ENCODE results near the gene TTLL8. TPM values are rescaled to one million over a fixed set of nuclear protein-coding genes. Genes with fewer than 3 reads are reported as not detected.

The TTLL8 gene
- not detected for polyA plus RNA-seq (2013, experiment 1 of 2)
- polyA plus RNA-seq (2013, experiment 2 of 2): not detected

- WGBS: 5% methylated on average over 102 of the region's 102 CpGs
- H3K9me3 ChIP-seq (ENCODE audit: insufficient read depth, low read depth, low read length): no peaks in the 10 kb centered on the region
- H3K36me3 ChIP-seq (ENCODE audit: insufficient read depth, low read length): no peaks in the 10 kb centered on the region
- H3K9ac ChIP-seq (ENCODE audit: low read depth, low read length): peak within 1 kb of the TSS; percentile 31; the same call in 1 of the 2 replicates
- H3K27ac ChIP-seq (ENCODE audit: low read depth, low read length): no peak within 1 kb of the TSS
- peaks cover 23% of the 10 kb centered on the region for H3K27me3 ChIP-seq (ENCODE audit: insufficient read depth, low read length)
- peaks cover 9% of the 10 kb centered on the region; the same call in 1 of the 2 replicates for H3K4me1 ChIP-seq (ENCODE audit: insufficient read depth, low read length)
- peak within 1 kb of the TSS; percentile 59 for H3K4me3 ChIP-seq (ENCODE audit: low read length)
Observed at GRCh38 chr22:50058061-50058905, at the start of gene TTLL8. Gene TTLL8, minus strand, starts transcription at chr22:50058298.

- 89% methylated on average over 9 of the region's 9 CpGs for WGBS
- no peaks in the 10 kb centered on the region for H3K4me1 ChIP-seq (ENCODE audit: insufficient read depth, low read length)
- H3K27ac ChIP-seq (ENCODE audit: low read depth, low read length): no peak overlapping the region
- H3K9ac ChIP-seq (ENCODE audit: low read depth, low read length): no peak overlapping the region
- no peaks in the 10 kb centered on the region for H3K36me3 ChIP-seq (ENCODE audit: insufficient read depth, low read length)
- H3K27me3 ChIP-seq (ENCODE audit: insufficient read depth, low read length): no peaks in the 10 kb centered on the region
- H3K4me3 ChIP-seq (ENCODE audit: low read length): no peak overlapping the region
- no peaks in the 10 kb centered on the region for H3K9me3 ChIP-seq (ENCODE audit: insufficient read depth, low read depth, low read length)
Observed at GRCh38 chr22:50107529-50107928, 49.4 kb upstream of the TTLL8 start.

- H3K27me3 ChIP-seq (ENCODE audit: insufficient read depth, low read length): no peaks in the 10 kb centered on the region
- 89% methylated on average over 9 of the region's 9 CpGs for WGBS
- H3K4me3 ChIP-seq (ENCODE audit: low read length): no peak overlapping the region
- no peaks in the 10 kb centered on the region for H3K36me3 ChIP-seq (ENCODE audit: insufficient read depth, low read length)
- H3K4me1 ChIP-seq (ENCODE audit: insufficient read depth, low read length): no peaks in the 10 kb centered on the region
- no peak overlapping the region for H3K27ac ChIP-seq (ENCODE audit: low read depth, low read length)
- H3K9me3 ChIP-seq (ENCODE audit: insufficient read depth, low read depth, low read length): no peaks in the 10 kb centered on the region
- no peak overlapping the region for H3K9ac ChIP-seq (ENCODE audit: low read depth, low read length)
Observed at GRCh38 chr22:50105208-50106100, 47.4 kb upstream of the TTLL8 start.

- no peaks in the 10 kb centered on the region for H3K9me3 ChIP-seq (ENCODE audit: insufficient read depth, low read depth, low read length)
- WGBS: 90% methylated on average over 6 of the region's 6 CpGs
- H3K36me3 ChIP-seq (ENCODE audit: insufficient read depth, low read length): no peaks in the 10 kb centered on the region
- H3K27ac ChIP-seq (ENCODE audit: low read depth, low read length): no peak overlapping the region
- no peak overlapping the region for H3K9ac ChIP-seq (ENCODE audit: low read depth, low read length)
- H3K4me3 ChIP-seq (ENCODE audit: low read length): no peak overlapping the region
- H3K27me3 ChIP-seq (ENCODE audit: insufficient read depth, low read length): no peaks in the 10 kb centered on the region
- no peaks in the 10 kb centered on the region for H3K4me1 ChIP-seq (ENCODE audit: insufficient read depth, low read length)
Observed at GRCh38 chr22:50104141-50104544, 46.0 kb upstream of the TTLL8 start.

- no peaks in the 10 kb centered on the region for H3K4me1 ChIP-seq (ENCODE audit: insufficient read depth, low read length)
- H3K4me3 ChIP-seq (ENCODE audit: low read length): no peak overlapping the region
- H3K36me3 ChIP-seq (ENCODE audit: insufficient read depth, low read length): no peaks in the 10 kb centered on the region
- 75% methylated on average over 11 of the region's 11 CpGs for WGBS
- H3K9ac ChIP-seq (ENCODE audit: low read depth, low read length): no peak overlapping the region
- no peaks in the 10 kb centered on the region for H3K9me3 ChIP-seq (ENCODE audit: insufficient read depth, low read depth, low read length)
- H3K27ac ChIP-seq (ENCODE audit: low read depth, low read length): no peak overlapping the region
- no peaks in the 10 kb centered on the region for H3K27me3 ChIP-seq (ENCODE audit: insufficient read depth, low read length)
Observed at GRCh38 chr22:50102946-50103345, 44.8 kb upstream of the TTLL8 start.

- Histone ChIP-seq H3K9me3 (ENCODE audit: insufficient read depth, low read depth, low read length) (no peaks in the 10 kb centered on the region), H3K9ac (ENCODE audit: low read depth, low read length) (no peak overlapping the region), H3K4me3 (ENCODE audit: low read length) (no peak overlapping the region), H3K27ac (ENCODE audit: low read depth, low read length) (no peak overlapping the region), H3K27me3 (ENCODE audit: insufficient read depth, low read length) (no peaks in the 10 kb centered on the region; the same call in 1 of the 2 replicates), H3K4me1 (ENCODE audit: insufficient read depth, low read length) (no peaks in the 10 kb centered on the region), H3K36me3 (ENCODE audit: insufficient read depth, low read length) (no peaks in the 10 kb centered on the region)
- WGBS: 95% methylated on average over 10 of the region's 10 CpGs
Observed at GRCh38 chr22:50101870-50102565, 43.9 kb upstream of the TTLL8 start.

GRCh38 chr22:50098052-50098451, 40.0 kb upstream of the TTLL8 start:
- H3K9ac ChIP-seq (ENCODE audit: low read depth, low read length): no peak overlapping the region
- H3K27ac ChIP-seq (ENCODE audit: low read depth, low read length): no peak overlapping the region
- no peaks in the 10 kb centered on the region for H3K9me3 ChIP-seq (ENCODE audit: insufficient read depth, low read depth, low read length)
- no peaks in the 10 kb centered on the region for H3K36me3 ChIP-seq (ENCODE audit: insufficient read depth, low read length)
- no peaks in the 10 kb centered on the region for H3K4me1 ChIP-seq (ENCODE audit: insufficient read depth, low read length)
- H3K27me3 ChIP-seq (ENCODE audit: insufficient read depth, low read length): no peaks in the 10 kb centered on the region; the same call in 1 of the 2 replicates
- 100% methylated on average over 2 of the region's 3 CpGs for whole genome bisulfite sequencing
- no peak overlapping the region for H3K4me3 ChIP-seq (ENCODE audit: low read length)

GRCh38 chr22:50092342-50092741, 34.2 kb upstream of the TTLL8 start:
- no peak overlapping the region for H3K27ac ChIP-seq (ENCODE audit: low read depth, low read length)
- no peaks in the 10 kb centered on the region; the same call in none of the 2 replicates for H3K27me3 ChIP-seq (ENCODE audit: insufficient read depth, low read length)
- no peak overlapping the region for H3K9ac ChIP-seq (ENCODE audit: low read depth, low read length)
- WGBS: 92% methylated on average over 5 of the region's 5 CpGs
- no peaks in the 10 kb centered on the region for H3K4me1 ChIP-seq (ENCODE audit: insufficient read depth, low read length)
- H3K4me3 ChIP-seq (ENCODE audit: low read length): no peak overlapping the region
- H3K9me3 ChIP-seq (ENCODE audit: insufficient read depth, low read depth, low read length): no peaks in the 10 kb centered on the region
- no peaks in the 10 kb centered on the region for H3K36me3 ChIP-seq (ENCODE audit: insufficient read depth, low read length)

- Histone ChIP-seq H3K27me3 (ENCODE audit: insufficient read depth, low read length) (no peaks in the 10 kb centered on the region; the same call in 1 of the 2 replicates), H3K9me3 (ENCODE audit: insufficient read depth, low read depth, low read length) (no peaks in the 10 kb centered on the region), H3K36me3 (ENCODE audit: insufficient read depth, low read length) (no peaks in the 10 kb centered on the region), H3K27ac (ENCODE audit: low read depth, low read length) (no peak overlapping the region), H3K4me1 (ENCODE audit: insufficient read depth, low read length) (no peaks in the 10 kb centered on the region), H3K4me3 (ENCODE audit: low read length) (no peak overlapping the region), H3K9ac (ENCODE audit: low read depth, low read length) (no peak overlapping the region)
- WGBS: 94% methylated on average over 29 of the region's 29 CpGs
Observed at GRCh38 chr22:50091092-50091768, 33.1 kb upstream of the TTLL8 start.

- Histone ChIP-seq H3K9me3 (ENCODE audit: insufficient read depth, low read depth, low read length) (no peaks in the 10 kb centered on the region), H3K27me3 (ENCODE audit: insufficient read depth, low read length) (no peaks in the 10 kb centered on the region; the same call in 1 of the 2 replicates), H3K27ac (ENCODE audit: low read depth, low read length) (no peak overlapping the region), H3K4me1 (ENCODE audit: insufficient read depth, low read length) (peaks cover 3% of the 10 kb centered on the region; the same call in 1 of the 2 replicates), H3K36me3 (ENCODE audit: insufficient read depth, low read length) (no peaks in the 10 kb centered on the region), H3K4me3 (ENCODE audit: low read length) (no peak overlapping the region), H3K9ac (ENCODE audit: low read depth, low read length) (no peak overlapping the region)
- 95% methylated on average over 22 of the region's 22 CpGs for WGBS
Observed at GRCh38 chr22:50090412-50090714, 32.3 kb upstream of the TTLL8 start.
